Neural progenitor cell (in vitro differentiated cells): Measurements from ENCODE around the gene LMF1.
"Not testable (repeated sequence)": the region's sequence is repeated elsewhere in the genome, so short reads cannot be mapped to it uniquely, and the experiment has no call there.

ENCODE experiments used
- CTCF ChIP-seq: fragments of 200-600 bp; sonication (generic); IDR thresholded peaks from 2 replicates; pipeline ENCODE4 v1.5.1; 2017; ENCODE audit warnings: antibody characterized with exemption, mild to moderate bottlenecking
- EZH2 ChIP-seq: fragments of 200-600 bp; sonication (generic); IDR thresholded peaks from 2 replicates; pipeline ENCODE4 v1.6.1; 2017; ENCODE audit warnings: antibody characterized with exemption, mild to moderate bottlenecking, moderate library complexity
- EZH2phosphoT487 ChIP-seq: fragments of 200-600 bp; sonication (generic); IDR thresholded peaks from 2 replicates; pipeline ENCODE4 v1.6.1; 2017; ENCODE audit warnings: antibody characterized with exemption

DNA sequence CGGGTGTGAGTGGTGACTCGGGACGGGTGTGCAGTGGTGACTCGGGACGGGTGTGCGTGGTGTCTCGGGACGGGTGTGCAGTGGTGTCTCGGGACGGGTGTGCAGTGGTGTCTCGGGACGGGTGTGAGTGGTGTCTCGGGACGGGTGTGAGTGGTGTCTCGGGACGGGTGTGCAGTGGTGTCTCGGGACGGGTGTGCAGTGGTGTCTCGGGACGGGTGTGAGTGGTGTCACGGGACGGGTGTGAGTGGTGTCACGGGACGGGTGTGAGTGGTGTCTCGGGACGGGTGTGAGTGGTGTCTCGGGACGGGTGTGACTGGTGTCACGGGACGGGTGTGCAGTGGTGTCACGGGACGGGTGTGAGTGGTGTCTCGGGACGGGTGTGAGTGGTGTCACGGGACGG lies 112.3 kb downstream of the LMF1 start:
- not testable (repeated sequence) for TF ChIP-seq CTCF, EZH2, EZH2phosphoT487
